PC-9 (cell line): Measurements from ENCODE around the gene CTU1.

Experiments
- EZH2 ChIP-seq: fragments of 200-600 bp; sonication (generic); IDR thresholded peaks from 2 replicates; pipeline ENCODE4 v1.8.0; 2017; ENCODE audit warnings: antibody characterized with exemption, low read depth
- TF ChIP-seq, protein P1 (sequence below): fragments of 200-600 bp; sonication (generic); conservative IDR thresholded peaks from 2 replicates; pipeline ENCODE4 v1.6.1; 2017; ENCODE audit warnings: mixed run types, antibody characterized with exemption, mild to moderate bottlenecking, moderate library complexity

DNA sequence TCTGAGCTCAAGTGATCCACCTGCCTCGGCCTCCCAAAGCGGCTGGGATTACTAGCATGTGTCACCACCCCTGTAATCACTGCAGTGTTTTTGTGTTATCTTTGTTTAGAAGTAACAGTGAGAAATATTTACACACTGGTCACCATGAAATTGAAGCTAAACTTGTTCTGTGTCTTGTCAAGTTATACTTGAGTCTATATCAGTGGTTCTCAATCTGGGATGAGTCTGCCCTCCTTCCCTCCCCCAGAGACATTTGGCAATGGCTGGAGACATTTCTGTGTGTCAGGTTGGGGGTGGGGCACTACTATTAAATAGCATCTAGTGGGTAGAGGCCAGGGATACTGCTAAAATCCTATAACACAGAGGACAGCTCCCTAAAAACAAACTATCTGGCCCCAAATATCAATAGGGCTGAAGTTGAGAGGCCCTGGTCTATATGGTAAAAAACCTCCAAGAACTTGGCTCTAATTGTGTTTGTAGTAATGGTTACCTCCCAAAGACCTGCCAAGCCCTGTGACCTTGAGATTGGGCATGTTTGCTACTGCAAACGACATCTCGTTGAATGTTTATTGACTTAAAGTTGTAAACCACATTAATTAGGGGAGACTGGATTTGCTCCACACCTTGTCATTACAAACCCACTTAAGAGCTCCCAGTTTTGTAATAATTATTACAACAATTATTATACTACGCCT, 6.9 kb downstream of the CTU1 start:
- TF ChIP-seq, protein P1, sequence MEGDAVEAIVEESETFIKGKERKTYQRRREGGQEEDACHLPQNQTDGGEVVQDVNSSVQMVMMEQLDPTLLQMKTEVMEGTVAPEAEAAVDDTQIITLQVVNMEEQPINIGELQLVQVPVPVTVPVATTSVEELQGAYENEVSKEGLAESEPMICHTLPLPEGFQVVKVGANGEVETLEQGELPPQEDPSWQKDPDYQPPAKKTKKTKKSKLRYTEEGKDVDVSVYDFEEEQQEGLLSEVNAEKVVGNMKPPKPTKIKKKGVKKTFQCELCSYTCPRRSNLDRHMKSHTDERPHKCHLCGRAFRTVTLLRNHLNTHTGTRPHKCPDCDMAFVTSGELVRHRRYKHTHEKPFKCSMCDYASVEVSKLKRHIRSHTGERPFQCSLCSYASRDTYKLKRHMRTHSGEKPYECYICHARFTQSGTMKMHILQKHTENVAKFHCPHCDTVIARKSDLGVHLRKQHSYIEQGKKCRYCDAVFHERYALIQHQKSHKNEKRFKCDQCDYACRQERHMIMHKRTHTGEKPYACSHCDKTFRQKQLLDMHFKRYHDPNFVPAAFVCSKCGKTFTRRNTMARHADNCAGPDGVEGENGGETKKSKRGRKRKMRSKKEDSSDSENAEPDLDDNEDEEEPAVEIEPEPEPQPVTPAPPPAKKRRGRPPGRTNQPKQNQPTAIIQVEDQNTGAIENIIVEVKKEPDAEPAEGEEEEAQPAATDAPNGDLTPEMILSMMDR: no peak
- TF ChIP-seq EZH2: no peak
